Psoas muscle (tissue), 8 donors: ENCODE data around the gene OR51A4. TPM values are rescaled to one million over a fixed set of nuclear protein-coding genes. Genes with fewer than 3 reads are reported as not detected.

Experiments
- ATAC-seq, 4 donors: fragments of 200-7000 bp; cut with Tn5 transposase; one replicate each; pipeline ENCODE4 v1.9.1; 2020; ENCODE audit warnings: moderate library complexity in 3 of 4, mild to moderate bottlenecking in 2 of 4
- DNase-seq, 2 donors: peaks; one replicate each; pipeline ENCODE4 v3.0.0-alpha.2; 2020
- H3K27ac ChIP-seq: fragments of 200-600 bp; one replicate; pipeline ENCODE4 v1.8.0; 2022
- H3K27me3 ChIP-seq, 3 donors: fragments of 200-600 bp in 1 of 3; one replicate each; pipeline versions ENCODE4 v1.6.1 to v1.8.0; 2013 to 2022; ENCODE audit warnings: low read length in 2 of 3, mild to moderate bottlenecking in 2 of 3, moderate library complexity in 1 of 3; ENCODE audit not compliant: insufficient read depth in 3 of 3
- H3K36me3 ChIP-seq, 2 donors: fragments of 200-600 bp in 1 of 2; one replicate each; pipeline versions ENCODE4 v1.6.1 to v1.8.0; 2013 to 2022; ENCODE audit warnings: low read depth in 1 of 2, mild to moderate bottlenecking in 1 of 2, moderate library complexity in 1 of 2; ENCODE audit not compliant: insufficient read depth in 1 of 2
- H3K4me1 ChIP-seq: fragments of 200-600 bp; one replicate; pipeline ENCODE4 v1.8.0; 2022
- H3K4me3 ChIP-seq: fragments of 200-600 bp; one replicate; pipeline ENCODE4 v1.8.0; 2022; ENCODE audit warnings: mild to moderate bottlenecking
- H3K9me3 ChIP-seq: fragments of 200-600 bp; one replicate; pipeline ENCODE4 v1.8.0; 2022
- WGBS, 3 donors: extraction: QIAGEN DNeasy Blood & Tissue Kit; methylation state at CpG; one replicate each; pipeline versions ENCODE4 v1.1.6 to v1.1.7; 2013; 5-methylcytosine and 5-hydroxymethylcytosine counted together
- intact Hi-C, 2 donors: fragments of 100-400 bp; cut with DNase I; formaldehyde crosslinking; loops; one replicate each; pipeline versions ENCODE4 v1.11.0 to v1.14.2; 2022
- polyA plus RNA-seq, 3 donors: library from polyadenylated mRNA; stranded (reverse); fragments of 200-250 nt; gene quantifications; one replicate each; pipeline ENCODE4 v1.2.3, GENCODE V29; 2013
- total RNA-seq, 4 donors: library from RNA; stranded (reverse); fragmentation: NEBNext Ultra II Directional in 2 of 4; extraction: Animal tissue kit (Norgen Biotek cat#: 25700) in 2 of 4; gene quantifications; one replicate each; pipeline versions ENCODE4 v1.2.1 to v1.2.4, GENCODE V29; 2021 to 2023
- TF ChIP-seq, protein P1 (sequence below): fragments of 200-600 bp; IDR thresholded peaks from one replicate; pipeline ENCODE4 v1.8.0; 2022; ENCODE audit warnings: antibody characterized with exemption
- donor health status: healthy with polysubstance abuse.
- donor health status: DM: no; HTN: no; CAD: no; lungs with moderate emphysema.
- donor health status: Bipolar disorder and iron deficiency.
- donor health status: healthy.
- donor health status: DM: yes; HTN: yes; CAD: no.
- donor health status: DM: no; HTN: no; CAD: no.
- donor health status: DM: no; HTN: no; CAD: no.
- donor health status: DM: yes; HTN: yes; CAD: no.

Gene OR51A4
- total and polyA plus RNA-seq, 7 donors: not detected

DNA sequence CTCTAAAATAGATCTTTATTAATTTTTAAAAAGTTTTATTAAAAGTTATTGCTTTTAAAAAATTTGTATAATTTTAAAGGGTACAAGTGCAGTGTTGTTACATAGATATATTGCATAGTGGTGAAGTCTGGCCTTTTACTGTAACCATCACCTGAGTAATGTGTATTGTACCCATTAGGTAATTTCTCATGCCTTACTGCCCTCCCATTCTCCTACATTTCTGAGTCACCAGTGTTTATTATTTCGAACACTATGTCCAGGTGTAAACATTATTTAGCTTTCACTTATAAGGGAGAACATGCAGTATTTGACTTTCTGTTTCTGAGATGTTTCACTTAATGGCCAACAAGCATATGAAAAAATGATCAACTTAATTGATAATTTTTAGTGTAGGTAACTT is 25.6 kb downstream of the OR51A4 start:
- ATAC-seq: no peak
- TF ChIP-seq, protein P1, sequence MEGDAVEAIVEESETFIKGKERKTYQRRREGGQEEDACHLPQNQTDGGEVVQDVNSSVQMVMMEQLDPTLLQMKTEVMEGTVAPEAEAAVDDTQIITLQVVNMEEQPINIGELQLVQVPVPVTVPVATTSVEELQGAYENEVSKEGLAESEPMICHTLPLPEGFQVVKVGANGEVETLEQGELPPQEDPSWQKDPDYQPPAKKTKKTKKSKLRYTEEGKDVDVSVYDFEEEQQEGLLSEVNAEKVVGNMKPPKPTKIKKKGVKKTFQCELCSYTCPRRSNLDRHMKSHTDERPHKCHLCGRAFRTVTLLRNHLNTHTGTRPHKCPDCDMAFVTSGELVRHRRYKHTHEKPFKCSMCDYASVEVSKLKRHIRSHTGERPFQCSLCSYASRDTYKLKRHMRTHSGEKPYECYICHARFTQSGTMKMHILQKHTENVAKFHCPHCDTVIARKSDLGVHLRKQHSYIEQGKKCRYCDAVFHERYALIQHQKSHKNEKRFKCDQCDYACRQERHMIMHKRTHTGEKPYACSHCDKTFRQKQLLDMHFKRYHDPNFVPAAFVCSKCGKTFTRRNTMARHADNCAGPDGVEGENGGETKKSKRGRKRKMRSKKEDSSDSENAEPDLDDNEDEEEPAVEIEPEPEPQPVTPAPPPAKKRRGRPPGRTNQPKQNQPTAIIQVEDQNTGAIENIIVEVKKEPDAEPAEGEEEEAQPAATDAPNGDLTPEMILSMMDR: no peak
- intact Hi-C loops: no loop called here
- DNase-seq: no peak
- H3K27me3 ChIP-seq: no peaks in the 10 kb centered on the region
- H3K4me1 ChIP-seq: no peaks in the 10 kb centered on the region
- no peak overlapping the region for H3K4me3 ChIP-seq
- H3K36me3 ChIP-seq: no peaks in the 10 kb centered on the region
- H3K27ac ChIP-seq: no peak overlapping the region
- no peaks in the 10 kb centered on the region for H3K9me3 ChIP-seq
- 74 to 85% (median 82%) methylated on average over 1 of the region's 1 CpG for WGBS, 3 donors

DNA sequence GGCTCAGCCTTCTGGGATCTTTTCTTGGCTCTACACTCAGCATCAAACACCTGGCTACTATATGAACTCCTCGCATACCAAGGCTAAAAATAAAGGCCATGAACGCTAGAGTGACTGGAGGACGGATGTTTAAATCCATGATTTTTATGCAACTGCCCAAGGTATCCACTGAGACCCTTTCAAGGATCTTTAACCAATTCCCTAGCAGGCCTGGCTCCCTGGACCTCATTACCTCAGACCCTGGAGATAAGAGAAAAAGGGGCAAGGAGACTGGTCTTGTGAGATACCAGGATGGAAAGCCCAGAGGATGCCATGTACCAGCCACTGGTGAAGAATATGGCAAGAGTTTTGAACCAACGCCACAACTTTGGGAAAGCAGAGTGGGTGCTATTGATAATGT is 28.2 kb downstream of the OR51A4 start, which contains the start of gene OR51G2:
OR51G2 (minus strand) TSS at position 101 of the 400 bp plus-strand sequence. CDS start 3,687 bp downstream, outside the sequence.
- Histone ChIP-seq H3K36me3 (no peaks in the 10 kb centered on the region), H3K4me1 (no peaks in the 10 kb centered on the region), H3K4me3 (no peak within 1 kb of the TSS), H3K9me3 (no peaks in the 10 kb centered on the region), H3K27me3 (no peaks in the 10 kb centered on the region), H3K27ac (no peak within 1 kb of the TSS)
- intact Hi-C loops: no loop called here
- DNase-seq (no peak), ATAC-seq (no peak)
- TF ChIP-seq, protein P1: no peak
- 68 to 83% (median 70%) methylated on average over 4 of the region's 4 CpGs for WGBS, 3 donors

DNA sequence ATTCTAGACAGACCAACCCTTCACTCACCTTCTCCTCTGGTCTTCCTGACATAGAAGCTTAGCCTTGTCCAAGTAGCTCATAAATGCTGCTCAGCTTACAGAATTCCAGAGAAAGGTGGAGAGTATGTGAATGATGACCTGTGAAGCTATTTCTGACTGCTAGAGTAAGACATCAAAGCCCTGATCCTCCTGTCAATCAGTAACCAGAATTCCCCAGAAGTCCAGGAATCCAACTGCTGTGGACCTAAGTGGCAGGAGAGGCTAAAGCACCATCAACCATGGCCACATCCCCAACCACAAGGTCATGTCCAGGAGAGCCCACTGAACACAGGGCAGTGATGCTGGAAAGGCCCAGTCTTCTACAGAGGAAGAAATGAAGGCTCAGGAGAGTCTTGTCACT is 30.8 kb downstream of the OR51A4 start:
- TF ChIP-seq, protein P1: no peak

DNA sequence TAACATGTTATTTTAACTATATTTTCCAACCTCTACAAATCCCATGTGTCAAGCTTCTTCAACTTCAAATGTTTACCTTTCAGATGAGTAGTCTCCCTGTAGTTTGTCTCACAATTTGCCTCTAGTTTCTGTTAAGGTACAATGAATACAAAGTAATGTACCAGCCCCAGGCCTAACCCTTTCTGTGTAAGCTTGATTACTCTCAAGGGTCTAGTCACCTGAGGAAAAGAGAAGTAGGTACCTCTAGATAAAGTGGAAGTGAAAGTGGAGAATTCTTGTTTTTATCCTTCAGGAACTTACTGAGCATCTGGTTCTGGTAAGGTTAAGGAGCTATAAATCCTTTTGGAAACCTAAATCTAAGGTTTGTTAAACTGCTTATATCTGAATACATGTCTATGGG is 43.9 kb downstream of the OR51A4 start, which contains the start of gene OR51A7:
OR51A7 (plus strand) TSS at position 300 of the 400 bp plus-strand sequence. CDS start 3,587 bp downstream, outside the sequence.
- DNase-seq (no peak), ATAC-seq (no peak)
- Histone ChIP-seq H3K27me3 (peaks cover 0 to 3% (median 0%) of the 10 kb centered on the region in 3 donors), H3K4me3 (no peak within 1 kb of the TSS), H3K27ac (no peak within 1 kb of the TSS), H3K9me3 (no peaks in the 10 kb centered on the region), H3K36me3 (no peaks in the 10 kb centered on the region), H3K4me1 (no peaks in the 10 kb centered on the region)
- TF ChIP-seq, protein P1: no peak
- intact Hi-C loops: no loop called here

More for the DNA sequence above, 30.8 kb downstream of the OR51A4 start:
- ATAC-seq (no peak), DNase-seq (no peak)
- H3K36me3 ChIP-seq: no peaks in the 10 kb centered on the region
- intact Hi-C loops: no loop called here
- H3K27ac ChIP-seq: no peak overlapping the region
- H3K4me1 ChIP-seq: no peaks in the 10 kb centered on the region
- no peak overlapping the region for H3K4me3 ChIP-seq
- H3K9me3 ChIP-seq: no peaks in the 10 kb centered on the region
- H3K27me3 ChIP-seq: no peaks in the 10 kb centered on the region

Other genes with a start within 250 kb of the OR51A4 start
- under 1 TPM in 3 of 4 donors, not detected in 1; 0.10 to 0.19 (median 0.19) TPM for gene OR51E2, start 249.8 kb downstream of the OR51A4 start, total RNA-seq
- gene OR51E2, start 249.8 kb downstream of the OR51A4 start, polyA plus RNA-seq: under 1 TPM in 2 of 3 donors, not detected in 1; 0.21 to 0.23 TPM
- gene MMP26, start 242.8 kb downstream of the OR51A4 start, total RNA-seq: not detected
- not detected for gene MMP26, start 242.8 kb downstream of the OR51A4 start, polyA plus RNA-seq
- not detected for gene OR51F1, start 177.7 kb downstream of the OR51A4 start, total RNA-seq
- not detected for gene OR51F1, start 177.7 kb downstream of the OR51A4 start, polyA plus RNA-seq
- gene OR52R1, start 143.2 kb downstream of the OR51A4 start, total RNA-seq: not detected
- gene OR52R1, start 143.2 kb downstream of the OR51A4 start, polyA plus RNA-seq: not detected
- gene OR51F2, start 126.3 kb downstream of the OR51A4 start, total RNA-seq: not detected
- not detected for gene OR51F2, start 126.3 kb downstream of the OR51A4 start, polyA plus RNA-seq
- not detected for gene OR51S1, start 98.4 kb downstream of the OR51A4 start, total RNA-seq
- gene OR51S1, start 98.4 kb downstream of the OR51A4 start, polyA plus RNA-seq: not detected
- gene OR51T1, start 65.7 kb downstream of the OR51A4 start, total RNA-seq: not detected
- not detected for gene OR51T1, start 65.7 kb downstream of the OR51A4 start, polyA plus RNA-seq
- not detected for gene OR51A7, start 43.8 kb downstream of the OR51A4 start, total RNA-seq
- gene OR51A7, start 43.8 kb downstream of the OR51A4 start, polyA plus RNA-seq: not detected
- not detected for gene OR51G2, start 28.3 kb downstream of the OR51A4 start, total RNA-seq
- not detected for gene OR51G2, start 28.3 kb downstream of the OR51A4 start, polyA plus RNA-seq
- not detected for gene OR51G1, start 23.3 kb downstream of the OR51A4 start, total RNA-seq
- not detected for gene OR51G1, start 23.3 kb downstream of the OR51A4 start, polyA plus RNA-seq
- gene OR51A2, start 8.1 kb upstream of the OR51A4 start, total RNA-seq: not detected
- gene OR51A2, start 8.1 kb upstream of the OR51A4 start, polyA plus RNA-seq: not detected
- not detected for gene OR51L1, start 47.2 kb upstream of the OR51A4 start, total RNA-seq
- gene OR51L1, start 47.2 kb upstream of the OR51A4 start, polyA plus RNA-seq: not detected
- gene OR52J3, start 98.9 kb upstream of the OR51A4 start, total RNA-seq: not detected
- not detected for gene OR52J3, start 98.9 kb upstream of the OR51A4 start, polyA plus RNA-seq
- not detected for gene OR52E2, start 112.0 kb upstream of the OR51A4 start, total RNA-seq
- gene OR52E2, start 112.0 kb upstream of the OR51A4 start, polyA plus RNA-seq: not detected
- gene OR52E1, start 122.0 kb upstream of the OR51A4 start, total RNA-seq: not detected
- gene OR52E1, start 122.0 kb upstream of the OR51A4 start, polyA plus RNA-seq: not detected
- gene OR52A5, start 190.8 kb upstream of the OR51A4 start, total RNA-seq: not detected
- not detected for gene OR52A5, start 190.8 kb upstream of the OR51A4 start, polyA plus RNA-seq
- not detected for gene OR52A1, start 207.2 kb upstream of the OR51A4 start, total RNA-seq
- gene OR52A1, start 207.2 kb upstream of the OR51A4 start, polyA plus RNA-seq: not detected